SJSA1 (cell line): ENCODE measurements around the gene HIVEP3. TPM values are rescaled to one million over a fixed set of nuclear protein-coding genes. Genes with fewer than 3 reads are reported as not detected.
A peak's percentile ranks its signal among the peaks of the same experiment; 100 is the strongest.
"Not testable (repeated sequence)": the region's sequence is repeated elsewhere in the genome, so short reads cannot be mapped to it uniquely, and the experiment has no call there.

Source experiments
- DNase-seq, 2 experiments: peaks; one replicate each; pipeline ENCODE4 v3.0.0-alpha.2; 2015 to 2020; ENCODE audit warnings: low spot score in 2 of 2, low read depth in 1 of 2
- H3K27ac ChIP-seq: fragments of 250-450 bp; sonication (Bioruptor Pico); 2 replicates; pipeline ENCODE4 v1.5.1; 2020; ENCODE audit warnings: mild to moderate bottlenecking, moderate library complexity
- H3K27me3 ChIP-seq: fragments of 250-450 bp; sonication (Bioruptor Pico); replicated peaks from 2 replicates; pipeline ENCODE4 v1.5.1; 2020; ENCODE audit warnings: mild to moderate bottlenecking, moderate library complexity
- H3K36me3 ChIP-seq: fragments of 250-450 bp; sonication (Bioruptor Pico); 2 replicates; pipeline ENCODE4 v1.5.1; 2020; ENCODE audit warnings: mild to moderate bottlenecking
- H3K4me1 ChIP-seq: fragments of 250-450 bp; sonication (Bioruptor Pico); replicated peaks from 2 replicates; pipeline ENCODE4 v1.6.1; 2021; ENCODE audit warnings: mild to moderate bottlenecking
- H3K4me3 ChIP-seq: fragments of 250-450 bp; sonication (Bioruptor Pico); 2 replicates; pipeline ENCODE4 v1.5.1; 2020; ENCODE audit warnings: mild to moderate bottlenecking
- H3K9me3 ChIP-seq: fragments of 250-450 bp; sonication (Bioruptor Pico); replicated peaks from 2 replicates; pipeline ENCODE4 v1.5.1; 2020; ENCODE audit warnings: mild to moderate bottlenecking
- total RNA-seq: library from RNA; depleted of rRNA; stranded (reverse); fragments of >200 nt; shearing (Covaris generic); gene quantifications from 2 replicates; pipeline ENCODE4 v1.2.3, GENCODE V29; 2014; rRNA removed

Gene HIVEP3
- 1.3 and 2.2 TPM in 2 replicates for total RNA-seq

DNA sequence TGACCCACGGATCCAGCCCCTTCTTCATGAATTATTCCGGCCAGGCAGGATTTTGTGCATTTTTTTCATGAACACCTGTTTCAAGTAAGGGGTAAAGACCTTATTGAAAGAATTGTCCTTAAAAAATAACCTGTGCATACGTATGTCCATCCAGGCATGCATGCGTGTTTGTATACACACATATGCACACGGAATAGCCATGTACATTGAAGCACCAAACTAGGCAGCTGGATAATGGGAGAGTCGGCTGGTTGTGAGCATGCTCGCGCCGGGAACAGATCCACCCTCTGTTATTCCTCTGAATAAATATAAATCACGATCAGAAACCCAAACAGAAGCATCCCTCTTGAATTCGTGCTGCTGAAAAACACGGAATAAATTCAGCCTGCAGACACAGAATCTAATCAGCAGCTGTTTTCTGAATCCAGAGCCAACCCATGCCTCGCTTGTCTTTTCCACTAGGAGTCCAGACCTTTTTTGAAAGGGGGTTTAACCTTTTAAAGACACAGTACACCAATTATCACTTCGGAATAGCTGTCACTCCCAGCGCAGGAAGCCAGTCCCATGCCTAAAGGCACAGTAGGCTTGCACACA lies at the start of gene HIVEP3:
HIVEP3 (minus strand) TSS at position 473 of the 594 bp plus-strand sequence.
- Histone ChIP-seq H3K27ac (no peak within 1 kb of the TSS; the same call in 1 of the 2 replicates), H3K4me3 (peak within 1 kb of the TSS; percentile 49), H3K27me3 (no peaks in the 10 kb centered on the region), H3K4me1 (peaks cover 37% of the 10 kb centered on the region), H3K9me3 (no peaks in the 10 kb centered on the region; the same call in 1 of the 2 replicates), H3K36me3 (no peaks in the 10 kb centered on the region)
- peak in 1 of 2 experiments; percentile 27 for DNase-seq

DNA sequence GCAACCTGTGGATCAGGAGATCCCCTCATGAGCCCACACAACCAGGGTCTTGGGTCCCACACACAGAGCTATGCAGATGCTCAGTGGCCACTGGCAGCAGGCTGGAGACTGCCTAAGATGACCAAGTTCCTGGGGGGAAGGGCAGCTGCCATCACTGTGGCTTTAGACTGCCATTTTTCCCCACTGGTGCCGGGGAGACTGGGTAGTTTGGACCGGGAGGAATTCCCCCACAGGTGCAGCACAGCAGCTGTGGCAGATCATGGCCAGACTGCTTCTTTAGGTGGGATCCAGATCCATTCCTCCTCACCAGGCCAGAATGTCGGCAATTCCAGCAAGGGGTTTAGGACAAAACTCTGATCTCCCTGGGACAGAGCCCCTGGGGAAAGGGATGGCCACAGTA lies 45.7 kb upstream of the HIVEP3 start:
- Histone ChIP-seq H3K4me3 (no peak overlapping the region), H3K27ac (no peak overlapping the region), H3K9me3 (no peaks in the 10 kb centered on the region), H3K36me3 (no peaks in the 10 kb centered on the region), H3K27me3 (no peaks in the 10 kb centered on the region), H3K4me1 (no peaks in the 10 kb centered on the region)
- DNase-seq, result no peak

DNA sequence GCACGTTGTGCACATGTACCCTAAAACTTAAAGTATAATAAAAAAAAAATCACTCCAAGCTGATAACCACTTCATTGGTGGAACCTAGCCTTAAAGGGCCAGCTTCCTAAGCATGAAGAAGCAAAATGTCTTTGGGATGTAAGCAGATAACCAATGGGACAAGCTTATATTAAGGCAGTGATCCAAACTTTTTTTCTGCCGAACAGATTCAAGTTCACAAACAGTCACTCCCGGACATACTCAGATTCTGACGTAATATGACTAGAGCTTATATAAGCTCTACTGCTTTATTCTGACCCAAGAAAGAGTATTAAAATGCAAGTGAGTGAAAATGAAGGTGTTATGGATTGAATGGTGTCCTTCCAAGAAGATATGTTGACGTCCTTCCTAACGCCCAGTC lies 44.9 kb upstream of the HIVEP3 start:
- Histone ChIP-seq H3K27ac (no peak overlapping the region), H3K27me3 (no peaks in the 10 kb centered on the region), H3K9me3 (no peaks in the 10 kb centered on the region), H3K4me3 (no peak overlapping the region), H3K36me3 (no peaks in the 10 kb centered on the region), H3K4me1 (no peaks in the 10 kb centered on the region)
- DNase-seq, result no peak

DNA sequence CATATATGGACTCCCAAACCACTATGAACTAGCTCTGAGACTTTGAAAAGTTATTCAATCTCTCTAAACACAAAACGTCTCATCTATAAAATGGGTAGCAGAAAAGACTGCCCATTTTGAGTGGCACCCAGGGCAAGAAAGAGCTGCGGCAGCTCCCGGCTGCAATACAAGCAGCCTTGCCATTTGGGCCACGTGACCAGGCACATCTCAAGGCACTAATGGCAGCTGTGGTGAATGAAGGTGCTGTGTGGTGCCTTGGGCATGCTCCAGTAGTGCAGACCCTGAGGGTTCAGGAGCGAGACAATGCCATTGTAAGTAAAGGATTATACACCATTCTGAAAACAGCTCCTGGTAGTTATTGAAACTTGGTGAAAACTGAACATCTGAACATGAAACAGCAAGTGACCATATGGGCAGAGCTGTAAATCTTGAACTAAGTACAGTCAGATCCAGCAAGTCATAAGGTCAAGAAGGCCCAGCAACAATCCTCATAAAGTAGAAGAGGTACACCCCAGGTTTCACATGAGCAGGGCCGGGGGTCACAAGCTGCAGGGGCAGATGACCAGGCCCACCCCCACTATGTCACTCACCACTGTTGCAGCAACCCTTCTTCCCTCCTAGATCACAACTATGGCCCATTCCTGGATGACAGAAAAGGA lies 39.4 kb upstream of the HIVEP3 start:
- H3K4me1 ChIP-seq, result peaks cover 37% of the 10 kb centered on the region
- no peak for DNase-seq

DNA sequence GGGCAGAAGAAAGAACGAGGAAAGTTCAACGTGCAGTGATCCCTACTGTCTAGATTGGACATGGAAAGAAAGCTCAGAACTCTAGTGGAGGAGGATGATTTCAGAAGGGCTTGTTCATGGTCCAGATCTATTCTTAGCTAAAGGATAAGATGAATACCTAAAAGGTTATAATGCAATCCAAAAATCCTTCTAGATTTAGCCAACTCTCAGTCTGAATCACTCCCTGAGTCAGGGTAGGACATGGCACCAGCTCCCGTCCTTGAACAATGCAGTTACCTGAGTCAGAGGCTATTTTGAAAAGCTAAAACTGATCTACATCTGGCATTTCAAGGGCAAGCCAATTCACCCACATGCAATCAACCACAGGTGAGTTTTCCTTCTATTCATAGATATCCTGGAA lies 38.8 kb upstream of the HIVEP3 start:
- DNase-seq, result no peak
- no peak overlapping the region for H3K27ac ChIP-seq
- no peak overlapping the region for H3K4me3 ChIP-seq
- H3K27me3 ChIP-seq, result no peaks in the 10 kb centered on the region
- no peaks in the 10 kb centered on the region for H3K36me3 ChIP-seq
- H3K4me1 ChIP-seq, result peaks cover 37% of the 10 kb centered on the region
- no peaks in the 10 kb centered on the region for H3K9me3 ChIP-seq

More for the DNA sequence above, 39.4 kb upstream of the HIVEP3 start:
- Histone ChIP-seq H3K4me3 (no peak overlapping the region), H3K27me3 (no peaks in the 10 kb centered on the region), H3K9me3 (no peaks in the 10 kb centered on the region), H3K36me3 (no peaks in the 10 kb centered on the region), H3K27ac (no peak overlapping the region)

DNA sequence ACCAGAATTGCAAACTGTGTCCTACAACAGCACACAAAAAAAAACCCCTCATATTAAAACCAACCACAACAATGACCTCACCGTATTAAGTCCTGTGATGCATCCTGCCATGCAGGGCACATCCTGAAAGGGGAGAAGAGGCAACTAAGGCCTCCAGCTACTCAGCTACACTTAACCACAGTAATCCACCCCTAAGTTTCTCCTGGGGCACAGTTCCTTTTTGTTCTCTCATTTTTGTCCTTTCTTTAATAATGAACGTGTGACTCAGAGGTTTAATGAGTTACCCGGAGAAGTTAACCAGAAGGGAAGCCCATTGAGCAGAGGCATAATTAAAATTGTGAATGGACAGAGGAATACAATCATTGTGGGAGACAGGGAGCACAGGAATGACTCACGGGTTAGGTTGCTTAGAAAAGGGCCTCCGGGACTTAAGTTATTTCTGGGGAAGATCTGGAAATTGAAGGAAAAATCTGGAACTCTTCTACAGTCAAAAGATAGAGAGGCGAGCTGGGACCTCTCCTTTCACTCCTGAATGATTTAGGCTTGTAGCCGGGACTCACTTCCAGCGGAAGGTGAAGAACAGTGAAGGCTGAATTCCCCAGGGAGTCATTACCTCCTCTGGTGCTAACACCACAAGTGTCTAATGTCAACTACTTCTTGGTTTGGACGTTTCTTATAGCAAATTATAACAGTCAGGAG lies 36.9 kb upstream of the HIVEP3 start:
- no peaks in the 10 kb centered on the region for H3K27me3 ChIP-seq
- H3K36me3 ChIP-seq, result no peaks in the 10 kb centered on the region
- peak; percentile 76 to 93 for DNase-seq
- H3K27ac ChIP-seq, result peak overlapping the region; percentile 86
- no peaks in the 10 kb centered on the region for H3K9me3 ChIP-seq
- no peak overlapping the region for H3K4me3 ChIP-seq
- H3K4me1 ChIP-seq, result peaks cover 37% of the 10 kb centered on the region

DNA sequence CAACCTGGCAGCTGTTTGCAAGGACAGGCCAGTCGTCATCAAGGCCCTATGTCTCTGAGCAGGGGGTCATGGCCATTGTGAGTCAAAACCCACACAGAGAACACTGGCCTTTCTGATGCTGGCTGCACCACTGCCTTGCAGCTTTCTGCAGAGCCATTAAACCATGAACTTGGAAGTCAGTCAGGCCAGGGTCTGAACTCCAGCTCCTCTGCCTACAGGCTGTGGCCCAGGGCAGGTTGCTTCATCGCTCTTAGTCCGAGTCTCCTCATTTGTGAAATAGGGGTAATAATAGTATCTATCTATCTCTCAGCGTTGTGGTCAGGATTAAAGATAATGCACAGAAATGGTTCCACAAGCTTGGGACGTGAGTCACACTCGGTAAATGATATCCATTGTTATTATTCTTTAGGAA lies 35.8 kb upstream of the HIVEP3 start:
- H3K4me1 ChIP-seq, result peaks cover 37% of the 10 kb centered on the region
- no peaks in the 10 kb centered on the region for H3K27me3 ChIP-seq
- no peak overlapping the region for H3K4me3 ChIP-seq
- no peaks in the 10 kb centered on the region for H3K9me3 ChIP-seq
- H3K27ac ChIP-seq, result peak overlapping the region; percentile 86
- DNase-seq, result peak in 1 of 2 experiments; percentile 69
- H3K36me3 ChIP-seq, result no peaks in the 10 kb centered on the region

DNA sequence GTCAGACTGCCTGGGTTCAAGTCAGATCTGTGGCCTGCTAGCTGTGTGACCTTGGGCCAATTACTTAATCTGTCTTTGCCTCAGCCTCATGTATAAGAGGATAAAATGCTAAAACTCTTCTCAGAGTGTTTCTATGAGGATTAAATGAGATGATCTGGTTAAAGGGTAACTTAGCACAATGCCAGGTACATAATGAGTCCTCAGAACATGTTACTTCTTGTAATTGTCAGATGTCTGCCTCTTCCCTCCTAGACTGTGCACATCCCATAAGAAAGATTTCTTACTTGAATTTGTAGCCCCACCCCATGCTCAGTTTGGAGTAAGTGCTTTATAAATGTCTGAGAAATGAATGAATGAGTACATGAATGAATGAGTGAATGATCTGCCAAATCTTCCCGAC lies 34.6 kb upstream of the HIVEP3 start:
- no peaks in the 10 kb centered on the region for H3K9me3 ChIP-seq
- peaks cover 37% of the 10 kb centered on the region for H3K4me1 ChIP-seq

DNA sequence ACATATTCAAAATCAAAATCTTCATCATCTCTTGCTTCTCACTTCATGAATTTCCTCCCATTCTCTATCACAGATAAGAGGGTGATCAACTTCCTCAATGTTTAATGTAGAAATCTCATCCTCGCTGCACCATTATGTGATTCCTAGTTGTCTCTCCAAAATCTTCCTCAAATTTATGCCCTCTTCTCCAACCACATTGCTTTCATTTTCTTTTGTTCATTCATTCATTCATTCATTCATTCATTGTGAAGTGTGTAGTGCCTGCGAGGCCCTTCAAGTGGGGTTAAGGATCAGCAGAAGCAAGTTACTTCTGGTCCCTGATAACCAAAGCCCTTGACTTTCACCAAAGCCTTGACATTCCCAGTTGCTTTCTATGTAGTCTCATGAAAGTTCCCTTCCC lies 33.5 kb upstream of the HIVEP3 start:
- H3K4me3 ChIP-seq, result no peak overlapping the region

More for the DNA sequence above, 34.6 kb upstream of the HIVEP3 start:
- no peak overlapping the region for H3K4me3 ChIP-seq
- no peak overlapping the region for H3K27ac ChIP-seq
- no peaks in the 10 kb centered on the region for H3K27me3 ChIP-seq
- H3K36me3 ChIP-seq, result no peaks in the 10 kb centered on the region
- no peak for DNase-seq

DNA sequence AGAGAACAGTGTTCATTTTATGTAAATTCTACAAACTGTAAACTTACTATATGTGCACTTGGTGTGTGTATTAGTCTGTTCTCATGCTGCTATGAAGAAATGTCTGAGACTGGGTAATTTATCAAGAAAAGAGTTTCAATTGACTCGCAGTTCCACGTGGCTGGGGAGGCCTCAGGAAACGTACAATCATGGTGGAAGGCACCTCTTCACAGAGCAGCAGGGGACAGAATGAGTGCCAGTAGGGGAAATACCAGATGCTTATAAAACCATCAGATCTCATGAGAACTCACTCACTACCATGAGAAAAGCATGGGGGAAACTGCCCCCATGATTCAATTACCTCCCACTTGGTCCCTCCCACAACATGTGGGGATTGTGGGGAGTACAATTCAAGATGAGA lies 32.8 kb upstream of the HIVEP3 start:
- DNase-seq, H3K9me3 ChIP-seq, H3K36me3 ChIP-seq, H3K27ac ChIP-seq, H3K27me3 ChIP-seq, H3K4me3 ChIP-seq: not testable (repeated sequence)
- peaks cover 29% of the 10 kb centered on the region for H3K4me1 ChIP-seq

More for the DNA sequence above, 33.5 kb upstream of the HIVEP3 start:
- no peaks in the 10 kb centered on the region for H3K9me3 ChIP-seq
- H3K27me3 ChIP-seq, result no peaks in the 10 kb centered on the region
- DNase-seq, result no peak
- H3K4me1 ChIP-seq, result peaks cover 31% of the 10 kb centered on the region
- H3K36me3 ChIP-seq, result no peaks in the 10 kb centered on the region
- H3K27ac ChIP-seq, result no peak overlapping the region

DNA sequence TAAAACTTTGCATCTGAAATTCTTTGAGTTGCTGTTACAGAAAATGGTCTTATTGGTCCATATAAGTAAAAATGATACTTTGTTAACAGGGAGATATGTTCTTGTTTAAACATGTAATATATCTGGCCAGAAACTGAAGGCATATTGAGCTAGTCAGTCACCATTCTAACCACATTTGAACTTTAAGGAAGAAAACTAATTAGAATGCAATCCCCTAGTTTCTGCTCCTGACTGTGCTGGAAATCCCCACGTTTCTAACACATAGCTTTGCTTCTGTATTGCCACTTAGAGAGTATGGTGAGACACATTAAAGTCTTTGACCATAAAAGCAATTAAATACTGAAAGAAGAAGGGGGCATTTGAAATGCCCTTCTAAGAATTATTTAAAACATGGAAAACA lies 32.1 kb upstream of the HIVEP3 start:
- no peak overlapping the region for H3K4me3 ChIP-seq
- H3K27ac ChIP-seq, result no peak overlapping the region
- no peaks in the 10 kb centered on the region for H3K36me3 ChIP-seq
- no peaks in the 10 kb centered on the region for H3K27me3 ChIP-seq
- H3K4me1 ChIP-seq, result peaks cover 23% of the 10 kb centered on the region
- H3K9me3 ChIP-seq, result no peaks in the 10 kb centered on the region
- DNase-seq, result no peak

DNA sequence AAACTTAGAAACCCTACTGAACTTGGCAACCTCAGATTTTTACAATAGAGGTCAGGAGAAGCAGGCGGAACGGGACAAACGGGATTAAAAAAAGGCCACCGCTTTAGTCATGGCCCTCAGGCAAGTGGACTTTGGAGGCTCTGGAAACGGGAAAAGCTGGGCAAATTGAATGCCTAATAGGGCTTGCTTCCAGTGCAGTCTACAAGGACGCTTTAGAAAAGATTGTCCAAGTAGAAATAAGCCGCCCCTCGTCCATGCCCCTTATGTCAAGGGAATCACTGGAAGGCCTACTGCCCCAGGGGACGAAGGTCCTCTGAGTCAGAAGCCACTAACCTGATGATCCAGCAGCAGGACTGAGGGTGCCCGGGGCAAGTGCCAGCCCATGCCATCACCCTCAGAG lies 27.2 kb upstream of the HIVEP3 start:
- not testable (repeated sequence) for DNase-seq, H3K36me3 ChIP-seq, H3K27me3 ChIP-seq, H3K9me3 ChIP-seq, H3K27ac ChIP-seq, H3K4me3 ChIP-seq, H3K4me1 ChIP-seq

DNA sequence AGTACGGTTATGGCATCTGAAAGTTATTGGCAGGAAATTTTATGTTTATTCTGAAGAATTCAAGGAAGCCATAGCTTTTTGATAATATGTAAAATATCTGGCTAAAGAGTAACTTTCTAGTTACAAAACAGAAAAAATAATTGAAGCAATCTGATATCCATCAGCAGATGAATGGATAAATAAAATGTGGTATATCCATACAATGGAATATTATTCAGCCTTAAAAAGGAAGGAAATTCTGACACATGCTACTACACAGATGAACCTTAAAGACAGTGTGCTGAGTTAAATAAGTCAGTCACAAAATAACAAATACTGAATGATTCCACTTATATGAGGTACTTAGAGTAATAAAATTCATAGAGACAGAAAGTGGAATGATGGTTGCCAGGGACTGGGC lies 25.0 kb upstream of the HIVEP3 start:
- Histone ChIP-seq H3K4me1 (no peaks in the 10 kb centered on the region), H3K4me3 (no peak overlapping the region), H3K27me3 (no peaks in the 10 kb centered on the region), H3K9me3 (no peaks in the 10 kb centered on the region), H3K36me3 (no peaks in the 10 kb centered on the region), H3K27ac (no peak overlapping the region)
- DNase-seq, result no peak

DNA sequence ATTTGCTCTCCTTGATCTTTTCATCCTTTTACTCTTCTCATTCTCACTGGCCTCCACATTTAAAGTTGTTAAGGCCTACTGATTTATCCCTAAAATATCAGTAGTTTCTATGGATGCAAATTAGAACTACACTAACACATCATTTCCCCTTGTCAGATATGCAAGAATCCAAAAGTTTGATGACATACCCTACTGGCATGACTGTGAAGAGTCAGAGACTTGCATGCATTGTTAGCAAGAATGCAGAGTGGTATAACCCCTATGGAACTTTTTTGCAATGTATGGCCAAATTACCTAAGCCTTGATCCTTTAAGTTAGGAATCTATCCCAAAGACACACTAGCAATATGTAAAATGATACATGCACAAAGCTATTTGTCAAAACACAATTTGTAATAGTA lies 23.6 kb upstream of the HIVEP3 start:
- H3K27ac ChIP-seq, result no peak overlapping the region
- no peaks in the 10 kb centered on the region for H3K4me1 ChIP-seq
- no peaks in the 10 kb centered on the region for H3K9me3 ChIP-seq
- no peaks in the 10 kb centered on the region for H3K36me3 ChIP-seq
- no peak overlapping the region for H3K4me3 ChIP-seq
- no peak for DNase-seq
- no peaks in the 10 kb centered on the region for H3K27me3 ChIP-seq
